ENCODE results near the gene CRYBA2. TPM values are rescaled to one million over a fixed set of nuclear protein-coding genes. Genes with fewer than 3 reads are reported as not detected.

CRYBA2 gene
- total and polyA plus RNA-seq, 8 donors = 3.7 to 314 (median 13.2) TPM

GRCh38 chr2:218981390-218981880 lies 11.8 kb downstream of the CRYBA2 start:
- intact Hi-C loops (cut with DNase I) = no loop called here
- no peaks in the 10 kb centered on the region for H3K9me3 ChIP-seq
- no peak for ATAC-seq
- H3K4me3 ChIP-seq = peak overlapping the region in 2 of 4 donors; percentile 9 to 36
- H3K4me1 ChIP-seq = peaks cover 5 to 16% (median 16%) of the 10 kb centered on the region in 3 donors
- H3K36me3 ChIP-seq = no peaks in the 10 kb centered on the region
- no peak overlapping the region for H3K27ac ChIP-seq
- TF ChIP-seq CTCF (IDR thresholded peaks at IDR 0.05) = no peak
- H3K27me3 ChIP-seq = peaks cover 0 to 36% (median 15%) of the 10 kb centered on the region in 4 donors
- DNase-seq = no peak
- WGBS, 2 donors = 3 to 8% methylated on average over 20 to 46 of the region's 46 CpGs
- FAIRE-seq = no peak

GRCh38 chr2:218980735-218981389 lies 12.4 kb downstream of the CRYBA2 start:
- H3K27me3 ChIP-seq = peaks cover 0 to 36% (median 15%) of the 10 kb centered on the region in 4 donors
- H3K4me3 ChIP-seq = peak overlapping the region in 1 of 4 donors; percentile 36
- no peak for TF ChIP-seq CTCF (IDR thresholded peaks at IDR 0.05)
- ATAC-seq = no peak
- FAIRE-seq = no peak
- 12 to 21% methylated on average over 21 to 26 of the region's 26 CpGs for WGBS, 2 donors
- DNase-seq = peak in 1 of 6 donors; percentile 72
- no peaks in the 10 kb centered on the region for H3K36me3 ChIP-seq
- no peak overlapping the region for H3K27ac ChIP-seq
- H3K4me1 ChIP-seq = peaks cover 5 to 16% (median 16%) of the 10 kb centered on the region in 3 donors
- no peaks in the 10 kb centered on the region for H3K9me3 ChIP-seq
- intact Hi-C loops (cut with DNase I) = no loop called here

GRCh38 chr2:218979846-218980734 lies 13.1 kb downstream of the CRYBA2 start:
- FAIRE-seq (no peak), ATAC-seq (peak; percentile 89 to 94 (median 94))
- peak overlapping the region in 1 of 4 donors; percentile 26 for H3K4me3 ChIP-seq

GRCh38 chr2:218975060-218975777 lies 18.0 kb downstream of the CRYBA2 start:
- WGBS, 2 donors = 67 to 75% methylated on average over 4 of the region's 4 CpGs
- FAIRE-seq (no peak), ATAC-seq (no peak), DNase-seq (no peak)
- no peak for TF ChIP-seq CTCF (IDR thresholded peaks at IDR 0.05)
- Histone ChIP-seq H3K36me3 (no peaks in the 10 kb centered on the region), H3K4me1 (no peaks in the 10 kb centered on the region), H3K27ac (no peak overlapping the region), H3K9me3 (no peaks in the 10 kb centered on the region), H3K27me3 (no peaks in the 10 kb centered on the region), H3K4me3 (no peak overlapping the region)
- intact Hi-C loops (cut with DNase I) = no loop called here

More at GRCh38 chr2:218979846-218980734, 13.1 kb downstream of the CRYBA2 start:
- WGBS, 2 donors = 4% methylated on average over 35 to 39 of the region's 39 CpGs
- H3K27me3 ChIP-seq = peaks cover 0 to 35% (median 13%) of the 10 kb centered on the region in 4 donors
- H3K27ac ChIP-seq = no peak overlapping the region
- no peaks in the 10 kb centered on the region for H3K9me3 ChIP-seq
- intact Hi-C loops (cut with DNase I) = no loop called here
- H3K4me1 ChIP-seq = peaks cover 5 to 16% (median 14%) of the 10 kb centered on the region in 3 donors
- DNase-seq = peak; percentile 76 to 97 (median 88)
- no peaks in the 10 kb centered on the region for H3K36me3 ChIP-seq
- TF ChIP-seq CTCF (IDR thresholded peaks at IDR 0.05) = peak; percentile 85 to 93 (median 92)

All from pancreas (tissue), 10 donors.